ENCODE data around the gene NRM. TPM values are rescaled to one million over a fixed set of nuclear protein-coding genes. Genes with fewer than 3 reads are reported as not detected.

The NRM gene
- total and polyA plus RNA-seq, 2 of the 13 experiments (the other 11 are each of a cell fraction or from before 2014, with no cell fraction given) = 12.5 to 16.0 TPM

DNA sequence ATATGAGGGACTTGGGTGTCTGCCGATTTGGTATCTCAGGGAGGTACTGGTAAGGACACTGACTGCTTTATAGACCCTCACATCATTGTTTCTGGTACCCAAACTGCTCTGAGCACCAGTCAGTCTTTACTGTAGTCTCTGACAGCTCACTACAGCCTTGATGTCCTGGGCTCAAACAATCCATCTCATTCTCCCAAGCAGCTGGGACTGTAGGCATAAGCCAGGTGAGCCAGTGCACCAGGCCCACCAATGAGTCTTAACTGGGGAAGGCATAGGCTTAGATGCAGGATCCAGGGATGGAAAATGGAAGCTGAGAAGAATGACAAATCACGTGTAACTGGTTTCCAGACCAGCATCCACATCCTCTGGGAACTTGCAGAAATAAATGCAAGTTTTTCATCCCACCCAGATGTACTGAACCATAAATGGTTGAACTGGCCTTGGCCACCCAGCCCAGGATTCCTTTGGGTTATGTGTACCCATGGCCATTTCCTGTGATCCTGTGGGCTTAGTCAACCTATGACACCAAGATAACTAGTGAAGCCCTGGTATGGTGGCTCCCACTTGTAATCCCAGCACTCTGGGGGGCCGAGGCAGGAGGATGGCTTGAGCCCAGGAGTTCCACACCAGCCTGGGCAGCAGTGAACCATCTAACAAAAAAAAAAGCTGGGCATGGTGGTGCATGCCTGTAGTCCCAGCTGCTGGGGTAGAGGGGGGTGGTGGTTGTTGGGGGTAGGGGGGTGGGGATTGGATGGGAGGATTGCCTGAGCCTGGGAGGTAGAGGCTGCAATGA is 35.1 kb upstream of the NRM start (continued):
- TF ChIP-seq ZNF75D (CRISPR knock-in tag; IDR thresholded peaks at IDR 0.05; ENCODE audit: borderline replicate concordance) (no peak), ZSCAN30 (CRISPR knock-in tag; IDR thresholded peaks at IDR 0.05) (no peak), NFE2L2 (IDR thresholded peaks at IDR 0.05; ENCODE audit: low read length) (no peak), ZKSCAN1 (IDR thresholded peaks at IDR 0.05; ENCODE audit: low read length) (no peak), NFRKB (IDR thresholded peaks at IDR 0.05) (no peak), ATM (IDR thresholded peaks at IDR 0.05; ENCODE audit: borderline replicate concordance) (no peak), ZNF3 (CRISPR knock-in tag; IDR thresholded peaks at IDR 0.05) (no peak), HOXA7 (CRISPR knock-in tag; IDR thresholded peaks at IDR 0.05) (no peak), HIVEP1 (CRISPR knock-in tag; IDR thresholded peaks at IDR 0.05) (no peak), XBP1 (CRISPR knock-in tag; IDR thresholded peaks at IDR 0.05) (no peak), ZNF749 (CRISPR knock-in tag; IDR thresholded peaks at IDR 0.05; ENCODE audit: borderline replicate concordance) (peak; percentile 48; the same call in 1 of the 2 replicates), THAP11 (CRISPR knock-in tag; IDR thresholded peaks at IDR 0.05) (0 out of 2 replicates have a peak, but pooled peaks have one; percentile 7), ZNF121 (CRISPR knock-in tag; IDR thresholded peaks at IDR 0.05) (no peak), ZFP36 (IDR thresholded peaks at IDR 0.05; ENCODE audit: borderline replicate concordance, low read depth, low read length, partially characterized antibody) (no peak), ZNF674 (CRISPR knock-in tag; IDR thresholded peaks at IDR 0.05; ENCODE audit: low read depth) (no peak), DPF2 (CRISPR knock-in tag; IDR thresholded peaks at IDR 0.05; ENCODE audit: borderline replicate concordance, low read depth) (no peak), ZNF546 (CRISPR knock-in tag; conservative IDR thresholded peaks at IDR 0.05) (no peak), JARID2 (CRISPR knock-in tag; IDR thresholded peaks at IDR 0.05; ENCODE audit: insufficient replicate concordance) (no peak), SCMH1 (CRISPR knock-in tag; IDR thresholded peaks at IDR 0.05; ENCODE audit: borderline replicate concordance) (no peak), KLF9 (CRISPR knock-in tag; IDR thresholded peaks at IDR 0.05; ENCODE audit: low read depth) (no peak), KDM5B (CRISPR knock-in tag; IDR thresholded peaks at IDR 0.05; ENCODE audit: borderline replicate concordance) (no peak), ZNF556 (CRISPR knock-in tag; IDR thresholded peaks at IDR 0.05; ENCODE audit: borderline replicate concordance) (no peak), CREM (IDR thresholded peaks at IDR 0.05) (no peak), CREM (CRISPR knock-in tag; IDR thresholded peaks at IDR 0.05) (no peak), HOXA3 (CRISPR knock-in tag; IDR thresholded peaks at IDR 0.05) (no peak), ZNF430 (CRISPR knock-in tag; IDR thresholded peaks at IDR 0.05) (no peak), ELF3 (CRISPR knock-in tag; IDR thresholded peaks at IDR 0.05) (0 out of 2 replicates have a peak, but pooled peaks have one; percentile 15), GTF3A (CRISPR knock-in tag; conservative IDR thresholded peaks at IDR 0.05) (no peak)
- TF ChIP-seq, protein P1, sequence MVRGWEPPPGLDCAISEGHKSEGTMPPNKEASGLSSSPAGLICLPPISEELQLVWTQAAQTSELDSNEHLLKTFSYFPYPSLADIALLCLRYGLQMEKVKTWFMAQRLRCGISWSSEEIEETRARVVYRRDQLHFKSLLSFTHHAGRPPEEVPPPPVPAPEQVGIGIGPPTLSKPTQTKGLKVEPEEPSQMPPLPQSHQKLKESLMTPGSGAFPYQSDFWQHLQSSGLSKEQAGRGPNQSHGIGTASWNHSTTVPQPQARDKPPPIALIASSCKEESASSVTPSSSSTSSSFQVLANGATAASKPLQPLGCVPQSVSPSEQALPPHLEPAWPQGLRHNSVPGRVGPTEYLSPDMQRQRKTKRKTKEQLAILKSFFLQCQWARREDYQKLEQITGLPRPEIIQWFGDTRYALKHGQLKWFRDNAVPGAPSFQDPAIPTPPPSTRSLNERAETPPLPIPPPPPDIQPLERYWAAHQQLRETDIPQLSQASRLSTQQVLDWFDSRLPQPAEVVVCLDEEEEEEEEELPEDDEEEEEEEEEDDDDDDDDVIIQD (CRISPR knock-in tag; IDR thresholded peaks at IDR 0.05; ENCODE audit: low read depth) = no peak

All from HepG2 (cell line).